Measurements from ENCODE around the gene TPX2. TPM values are rescaled to one million over a fixed set of nuclear protein-coding genes. Genes with fewer than 3 reads are reported as not detected.

Gene TPX2
- polyA plus RNA-seq, 1 donor from 2014 or later, result 2.1 TPM

- no peak for TF ChIP-seq CTCF (IDR thresholded peaks at IDR 0.05; ENCODE audit: poor library complexity, severe bottlenecking)
Measured at GRCh38 chr20:31693987-31694661, 45.0 kb upstream of the TPX2 start (continued).

- no peak overlapping the region for H3K4me3 ChIP-seq (ENCODE audit: low read length)
- H3F3A ChIP-seq (ENCODE audit: insufficient read depth, low read length, poor library complexity, severe bottlenecking), result no peaks in the 10 kb centered on the region
- H3K27ac ChIP-seq (ENCODE audit: low read length), result no peak overlapping the region
- H3K79me2 ChIP-seq (replicated peaks; ENCODE audit: insufficient read depth, low read length), result peaks cover 29% of the 10 kb centered on the region
- no peaks in the 10 kb centered on the region for H4K20me1 ChIP-seq (ENCODE audit: insufficient read depth)
- no peaks in the 10 kb centered on the region for H3K27me3 ChIP-seq (ENCODE audit: insufficient read depth, low read depth, low read length)
- no peak overlapping the region for H3K9ac ChIP-seq (ENCODE audit: low read length)
- no peak overlapping the region for H3K4me2 ChIP-seq (ENCODE audit: low read length)
- TF ChIP-seq SMC3 (conservative IDR thresholded peaks at IDR 0.05; ENCODE audit: poor library complexity), result no peak
- TF ChIP-seq POLR2AphosphoS5 (IDR thresholded peaks at IDR 0.05), result no peak
- no peak for TF ChIP-seq MXI1 (conservative IDR thresholded peaks at IDR 0.05; ENCODE audit: poor library complexity, severe bottlenecking)
- TF ChIP-seq REST (IDR thresholded peaks at IDR 0.05; ENCODE audit: borderline replicate concordance), result no peak
- TF ChIP-seq RAD21 (conservative IDR thresholded peaks at IDR 0.05), result no peak
- no peak for TF ChIP-seq CTCF (IDR thresholded peaks at IDR 0.05; ENCODE audit: poor library complexity, severe bottlenecking)
- no peak for TF ChIP-seq EP300 (conservative IDR thresholded peaks at IDR 0.05; ENCODE audit: poor library complexity, severe bottlenecking)
- no peak for TF ChIP-seq TAF1 (IDR thresholded peaks at IDR 0.05; ENCODE audit: low read depth)
- TF ChIP-seq EZH2 (IDR thresholded peaks at IDR 0.05; ENCODE audit: borderline replicate concordance, insufficient read depth, low read length, poor library complexity, severe bottlenecking), result no peak
- H3K9me2 ChIP-seq (ENCODE audit: insufficient read depth, low read length), result no peaks in the 10 kb centered on the region
- H3K9me3 ChIP-seq (ENCODE audit: low read length), result no peaks in the 10 kb centered on the region
- H2AFZ ChIP-seq (ENCODE audit: low read depth, low read length), result no peak overlapping the region
- peaks cover 9% of the 10 kb centered on the region for H3K36me3 ChIP-seq (ENCODE audit: insufficient read depth, low read length)
Measured at GRCh38 chr20:31694842-31695593, 44.1 kb upstream of the TPX2 start.
